ENCODE results near the gene GRM8. TPM values are rescaled to one million over a fixed set of nuclear protein-coding genes. Genes with fewer than 3 reads are reported as not detected.

GRM8 gene
- total RNA-seq, 1 donor from 2014 or later, result 8.1 TPM

- Mint-ChIP-seq H3K4me3 (no peak overlapping the region), H3K36me3 (no peaks in the 10 kb centered on the region), H3K9me3 (no peaks in the 10 kb centered on the region), H3K27me3 (no peaks in the 10 kb centered on the region), H3K27ac (no peak overlapping the region), H3K4me1 (ENCODE audit: unreplicated experiment) (no peaks in the 10 kb centered on the region)
- no peak for TF ChIP-seq CTCF (conservative IDR thresholded peaks at IDR 0.05)
- no peak for DNase-seq (ENCODE audit: extremely low spot score, unreplicated experiment)
These were observed 295.3 kb downstream of the GRM8 start for GRCh38 chr7:126957443-126957842.

GRCh38 chr7:126953461-126953860 is 299.3 kb downstream of the GRM8 start:
- no peaks in the 10 kb centered on the region for H3K4me1 Mint-ChIP-seq (ENCODE audit: unreplicated experiment)
- no peak overlapping the region for H3K27ac Mint-ChIP-seq

GRCh38 chr7:126948664-126949063 is 304.1 kb downstream of the GRM8 start:
- Mint-ChIP-seq H3K27me3 (no peaks in the 10 kb centered on the region), H3K4me1 (ENCODE audit: unreplicated experiment) (no peaks in the 10 kb centered on the region), H3K4me3 (no peak overlapping the region), H3K9me3 (no peaks in the 10 kb centered on the region), H3K36me3 (no peaks in the 10 kb centered on the region), H3K27ac (no peak overlapping the region)
- TF ChIP-seq CTCF (conservative IDR thresholded peaks at IDR 0.05), result no peak
- no peak for DNase-seq (ENCODE audit: extremely low spot score, unreplicated experiment)

More at GRCh38 chr7:126953461-126953860, 299.3 kb downstream of the GRM8 start:
- H3K36me3 Mint-ChIP-seq, result no peaks in the 10 kb centered on the region
- no peaks in the 10 kb centered on the region for H3K9me3 Mint-ChIP-seq
- no peak for DNase-seq (ENCODE audit: extremely low spot score, unreplicated experiment)
- no peak overlapping the region for H3K4me3 Mint-ChIP-seq
- no peak for TF ChIP-seq CTCF (conservative IDR thresholded peaks at IDR 0.05)
- no peaks in the 10 kb centered on the region for H3K27me3 Mint-ChIP-seq

GRCh38 chr7:126940723-126941307 is 311.9 kb downstream of the GRM8 start:
- H3K4me1 Mint-ChIP-seq (ENCODE audit: unreplicated experiment), result no peaks in the 10 kb centered on the region
- H3K27me3 Mint-ChIP-seq, result no peaks in the 10 kb centered on the region
- no peaks in the 10 kb centered on the region for H3K9me3 Mint-ChIP-seq
- no peak for TF ChIP-seq CTCF (conservative IDR thresholded peaks at IDR 0.05)
- no peaks in the 10 kb centered on the region for H3K36me3 Mint-ChIP-seq
- no peak overlapping the region for H3K4me3 Mint-ChIP-seq
- no peak overlapping the region for H3K27ac Mint-ChIP-seq
- no peak for DNase-seq (ENCODE audit: extremely low spot score, unreplicated experiment)

GRCh38 chr7:126937171-126937570 is 315.6 kb downstream of the GRM8 start:
- Mint-ChIP-seq H3K36me3 (no peaks in the 10 kb centered on the region), H3K9me3 (no peaks in the 10 kb centered on the region), H3K4me3 (no peak overlapping the region), H3K27me3 (peaks cover 5% of the 10 kb centered on the region), H3K27ac (no peak overlapping the region), H3K4me1 (ENCODE audit: unreplicated experiment) (no peaks in the 10 kb centered on the region)
- no peak for TF ChIP-seq CTCF (conservative IDR thresholded peaks at IDR 0.05)
- DNase-seq (ENCODE audit: extremely low spot score, unreplicated experiment), result no peak

- Mint-ChIP-seq H3K36me3 (no peaks in the 10 kb centered on the region), H3K27me3 (peaks cover 5% of the 10 kb centered on the region), H3K9me3 (no peaks in the 10 kb centered on the region), H3K4me1 (ENCODE audit: unreplicated experiment) (no peaks in the 10 kb centered on the region), H3K27ac (no peak overlapping the region), H3K4me3 (no peak overlapping the region)
- TF ChIP-seq CTCF (conservative IDR thresholded peaks at IDR 0.05), result no peak
- no peak for DNase-seq (ENCODE audit: extremely low spot score, unreplicated experiment)
These were observed 321.2 kb downstream of the GRM8 start for GRCh38 chr7:126931581-126931980.
